GM18870 (cell line): ENCODE measurements around the gene CAMTA1.
A peak's percentile ranks its signal among the peaks of the same experiment; 100 is the strongest.
"Not testable (repeated sequence)": the region's sequence is repeated elsewhere in the genome, so short reads cannot be mapped to it uniquely, and the experiment has no call there.

Source experiments
- ATAC-seq: cut with Tn5 transposase; IDR thresholded peaks from one replicate; pipeline ENCODE4 v1.9.1; 2021; ENCODE audit warnings: moderate library complexity; ENCODE audit not compliant: unreplicated experiment

Gene CAMTA1

GRCh38 chr1:7783826-7784491, 998.7 kb downstream of the CAMTA1 start, which contains the start of gene PER3:
Gene PER3 (plus strand): TSS chr1:7784291. CDS start chr1:7784878, 587 bp downstream.
- peak; percentile 71 for ATAC-seq

- no peak for ATAC-seq
These were observed 999.3 kb downstream of the CAMTA1 start for GRCh38 chr1:7784492-7785071.

- ATAC-seq = no peak
These were observed 999.9 kb downstream of the CAMTA1 start for GRCh38 chr1:7785108-7785507.

GRCh38 chr1:7786795-7787194, 1001.5 kb downstream of the CAMTA1 start:
- ATAC-seq = no peak

- no peak for ATAC-seq
These were observed 1004.6 kb downstream of the CAMTA1 start for GRCh38 chr1:7789828-7790227.

GRCh38 chr1:7791027-7791426, 1005.8 kb downstream of the CAMTA1 start:
- ATAC-seq = not testable (repeated sequence)

GRCh38 chr1:7795406-7795805, 1010.2 kb downstream of the CAMTA1 start:
- no peak for ATAC-seq

- ATAC-seq = no peak
These were observed 1020.2 kb downstream of the CAMTA1 start for GRCh38 chr1:7805460-7805859.

- ATAC-seq = no peak
These were observed 1023.1 kb downstream of the CAMTA1 start for GRCh38 chr1:7808253-7808844.

- ATAC-seq = no peak
These were observed 1024.5 kb downstream of the CAMTA1 start for GRCh38 chr1:7809742-7810141.

- ATAC-seq = no peak
These were observed 1025.1 kb downstream of the CAMTA1 start for GRCh38 chr1:7810395-7810794.

- ATAC-seq = no peak
These were observed 1026.2 kb downstream of the CAMTA1 start for GRCh38 chr1:7811476-7811875.

GRCh38 chr1:7813677-7814373, 1028.6 kb downstream of the CAMTA1 start:
- no peak for ATAC-seq
